ENCODE measurements around the gene COL11A2. TPM values are rescaled to one million over a fixed set of nuclear protein-coding genes. Genes with fewer than 3 reads are reported as not detected.

COL11A2 gene
- total and polyA plus RNA-seq, 2 of the 13 experiments (the other 11 are each of a cell fraction or from before 2014, with no cell fraction given): 0.55 TPM

DNA sequence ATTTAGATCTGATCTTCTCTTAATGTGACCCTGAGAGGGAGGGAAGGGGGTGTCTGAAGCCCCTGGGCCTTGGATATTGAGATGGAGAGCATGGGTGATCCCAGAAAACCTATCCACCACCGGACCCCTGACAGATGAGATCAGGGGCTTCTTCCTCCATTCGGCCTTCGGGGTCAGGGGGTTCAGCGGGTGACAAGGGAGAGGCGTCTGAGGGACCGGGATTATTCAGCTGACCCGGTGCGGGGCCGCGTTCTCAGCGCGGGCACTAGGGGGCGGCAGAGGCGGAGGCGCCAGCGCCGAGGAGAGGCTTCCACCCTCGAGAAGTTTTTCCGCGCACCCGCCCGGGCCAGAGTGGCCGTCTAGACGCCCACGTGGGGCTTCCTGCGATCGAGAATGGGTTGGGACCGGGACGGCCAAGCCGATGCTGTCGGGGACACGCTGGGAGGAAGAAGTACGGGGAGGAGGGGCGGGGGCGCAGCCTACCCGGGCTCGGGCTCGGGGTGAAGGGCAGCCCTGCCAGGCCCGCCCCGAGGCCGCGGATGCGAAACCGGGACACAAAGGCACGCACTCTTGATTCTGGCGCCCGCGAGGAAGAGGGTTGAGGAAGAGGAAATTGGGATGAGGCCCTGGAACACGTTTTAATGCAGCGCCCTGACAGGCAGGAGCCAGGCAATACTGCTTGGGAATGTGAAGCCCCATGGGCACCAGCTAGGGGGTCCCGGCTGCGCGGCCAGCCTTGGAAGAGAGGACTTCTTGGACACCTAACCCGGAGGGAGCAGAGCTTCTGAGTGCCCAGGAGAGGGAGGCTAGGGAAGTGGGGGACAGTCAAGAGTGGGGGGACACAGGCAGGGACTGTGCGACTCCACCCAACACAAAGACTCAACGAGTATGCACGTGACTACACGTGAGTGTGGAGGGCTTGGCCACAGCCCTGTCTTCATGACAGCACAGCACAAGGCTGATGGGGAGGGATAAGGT lies 30.6 kb downstream of the COL11A2 start (continued):
- TF ChIP-seq, protein P1, sequence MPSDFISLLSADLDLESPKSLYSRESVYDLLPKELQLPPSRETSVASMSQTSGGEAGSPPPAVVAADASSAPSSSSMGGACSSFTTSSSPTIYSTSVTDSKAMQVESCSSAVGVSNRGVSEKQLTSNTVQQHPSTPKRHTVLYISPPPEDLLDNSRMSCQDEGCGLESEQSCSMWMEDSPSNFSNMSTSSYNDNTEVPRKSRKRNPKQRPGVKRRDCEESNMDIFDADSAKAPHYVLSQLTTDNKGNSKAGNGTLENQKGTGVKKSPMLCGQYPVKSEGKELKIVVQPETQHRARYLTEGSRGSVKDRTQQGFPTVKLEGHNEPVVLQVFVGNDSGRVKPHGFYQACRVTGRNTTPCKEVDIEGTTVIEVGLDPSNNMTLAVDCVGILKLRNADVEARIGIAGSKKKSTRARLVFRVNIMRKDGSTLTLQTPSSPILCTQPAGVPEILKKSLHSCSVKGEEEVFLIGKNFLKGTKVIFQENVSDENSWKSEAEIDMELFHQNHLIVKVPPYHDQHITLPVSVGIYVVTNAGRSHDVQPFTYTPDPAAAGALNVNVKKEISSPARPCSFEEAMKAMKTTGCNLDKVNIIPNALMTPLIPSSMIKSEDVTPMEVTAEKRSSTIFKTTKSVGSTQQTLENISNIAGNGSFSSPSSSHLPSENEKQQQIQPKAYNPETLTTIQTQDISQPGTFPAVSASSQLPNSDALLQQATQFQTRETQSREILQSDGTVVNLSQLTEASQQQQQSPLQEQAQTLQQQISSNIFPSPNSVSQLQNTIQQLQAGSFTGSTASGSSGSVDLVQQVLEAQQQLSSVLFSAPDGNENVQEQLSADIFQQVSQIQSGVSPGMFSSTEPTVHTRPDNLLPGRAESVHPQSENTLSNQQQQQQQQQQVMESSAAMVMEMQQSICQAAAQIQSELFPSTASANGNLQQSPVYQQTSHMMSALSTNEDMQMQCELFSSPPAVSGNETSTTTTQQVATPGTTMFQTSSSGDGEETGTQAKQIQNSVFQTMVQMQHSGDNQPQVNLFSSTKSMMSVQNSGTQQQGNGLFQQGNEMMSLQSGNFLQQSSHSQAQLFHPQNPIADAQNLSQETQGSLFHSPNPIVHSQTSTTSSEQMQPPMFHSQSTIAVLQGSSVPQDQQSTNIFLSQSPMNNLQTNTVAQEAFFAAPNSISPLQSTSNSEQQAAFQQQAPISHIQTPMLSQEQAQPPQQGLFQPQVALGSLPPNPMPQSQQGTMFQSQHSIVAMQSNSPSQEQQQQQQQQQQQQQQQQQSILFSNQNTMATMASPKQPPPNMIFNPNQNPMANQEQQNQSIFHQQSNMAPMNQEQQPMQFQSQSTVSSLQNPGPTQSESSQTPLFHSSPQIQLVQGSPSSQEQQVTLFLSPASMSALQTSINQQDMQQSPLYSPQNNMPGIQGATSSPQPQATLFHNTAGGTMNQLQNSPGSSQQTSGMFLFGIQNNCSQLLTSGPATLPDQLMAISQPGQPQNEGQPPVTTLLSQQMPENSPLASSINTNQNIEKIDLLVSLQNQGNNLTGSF (CRISPR knock-in tag; IDR thresholded peaks at IDR 0.05): 0 out of 2 replicates have a peak, but pooled peaks have one; percentile 18
- TF ChIP-seq, protein P2, sequence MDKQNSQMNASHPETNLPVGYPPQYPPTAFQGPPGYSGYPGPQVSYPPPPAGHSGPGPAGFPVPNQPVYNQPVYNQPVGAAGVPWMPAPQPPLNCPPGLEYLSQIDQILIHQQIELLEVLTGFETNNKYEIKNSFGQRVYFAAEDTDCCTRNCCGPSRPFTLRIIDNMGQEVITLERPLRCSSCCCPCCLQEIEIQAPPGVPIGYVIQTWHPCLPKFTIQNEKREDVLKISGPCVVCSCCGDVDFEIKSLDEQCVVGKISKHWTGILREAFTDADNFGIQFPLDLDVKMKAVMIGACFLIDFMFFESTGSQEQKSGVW (CRISPR knock-in tag; IDR thresholded peaks at IDR 0.05; ENCODE audit: borderline replicate concordance): no peak
- TF ChIP-seq, protein P3, sequence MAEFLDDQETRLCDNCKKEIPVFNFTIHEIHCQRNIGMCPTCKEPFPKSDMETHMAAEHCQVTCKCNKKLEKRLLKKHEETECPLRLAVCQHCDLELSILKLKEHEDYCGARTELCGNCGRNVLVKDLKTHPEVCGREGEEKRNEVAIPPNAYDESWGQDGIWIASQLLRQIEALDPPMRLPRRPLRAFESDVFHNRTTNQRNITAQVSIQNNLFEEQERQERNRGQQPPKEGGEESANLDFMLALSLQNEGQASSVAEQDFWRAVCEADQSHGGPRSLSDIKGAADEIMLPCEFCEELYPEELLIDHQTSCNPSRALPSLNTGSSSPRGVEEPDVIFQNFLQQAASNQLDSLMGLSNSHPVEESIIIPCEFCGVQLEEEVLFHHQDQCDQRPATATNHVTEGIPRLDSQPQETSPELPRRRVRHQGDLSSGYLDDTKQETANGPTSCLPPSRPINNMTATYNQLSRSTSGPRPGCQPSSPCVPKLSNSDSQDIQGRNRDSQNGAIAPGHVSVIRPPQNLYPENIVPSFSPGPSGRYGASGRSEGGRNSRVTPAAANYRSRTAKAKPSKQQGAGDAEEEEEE (CRISPR knock-in tag; IDR thresholded peaks at IDR 0.05; ENCODE audit: borderline replicate concordance): no peak
- no peak; the same call in 1 of the 2 replicates for TF ChIP-seq HNF4A (CRISPR knock-in tag; IDR thresholded peaks at IDR 0.05)
- TF ChIP-seq ZNF331 (CRISPR knock-in tag; IDR thresholded peaks at IDR 0.05): no peak
- TF ChIP-seq GATAD2A (CRISPR knock-in tag; IDR thresholded peaks at IDR 0.05): peak; percentile 53; the same call in 1 of the 2 replicates
- no peak for TF ChIP-seq ZNF839 (CRISPR knock-in tag; IDR thresholded peaks at IDR 0.05; ENCODE audit: borderline replicate concordance)
- 0 out of 2 replicates have a peak, but pooled peaks have one; percentile 32 for TF ChIP-seq RXRB (CRISPR knock-in tag; IDR thresholded peaks at IDR 0.05; ENCODE audit: borderline replicate concordance)
- no peak for TF ChIP-seq PRMT3 (CRISPR knock-in tag; IDR thresholded peaks at IDR 0.05; ENCODE audit: borderline replicate concordance, low read depth)
- TF ChIP-seq JDP2 (CRISPR knock-in tag; IDR thresholded peaks at IDR 0.05; ENCODE audit: borderline replicate concordance): no peak
- no peak for TF ChIP-seq ZNF263 (CRISPR knock-in tag; IDR thresholded peaks at IDR 0.05)
- no peak for TF ChIP-seq POLR2AphosphoS2 (IDR thresholded peaks at IDR 0.05; ENCODE audit: low read depth, low read length)
- TF ChIP-seq ZNF841 (CRISPR knock-in tag; IDR thresholded peaks at IDR 0.05; ENCODE audit: borderline replicate concordance): no peak
- TF ChIP-seq HES4 (CRISPR knock-in tag; IDR thresholded peaks at IDR 0.05; ENCODE audit: borderline replicate concordance): peak; percentile 93; the same call in 1 of the 2 replicates
- TF ChIP-seq SP4 (CRISPR knock-in tag; IDR thresholded peaks at IDR 0.05): no peak; the same call in 1 of the 2 replicates
- no peak for TF ChIP-seq CENPX (CRISPR knock-in tag; IDR thresholded peaks at IDR 0.05)
- TF ChIP-seq MXD4 (CRISPR knock-in tag; IDR thresholded peaks at IDR 0.05): no peak
- no peak for TF ChIP-seq ZNF20 (CRISPR knock-in tag; IDR thresholded peaks at IDR 0.05)
- no peak for TF ChIP-seq SOX13 (IDR thresholded peaks at IDR 0.05)
- TF ChIP-seq SOX13 (CRISPR knock-in tag; conservative IDR thresholded peaks at IDR 0.05 in 1 of 2, IDR thresholded peaks at IDR 0.05 in 1 of 2): no peak
- TF ChIP-seq ZNF225 (CRISPR knock-in tag; IDR thresholded peaks at IDR 0.05): no peak
